Common myeloid progenitor, CD34-positive (primary cell): ENCODE results near the gene KRTAP4-4.
"Not testable (repeated sequence)": the region's sequence is repeated elsewhere in the genome, so short reads cannot be mapped to it uniquely, and the experiment has no call there.

Experiments
- CTCF ChIA-PET: fragments of 350-600 bp; sonication (Branson Sonifier 250); formaldehyde crosslinking; loops from one replicate; lab custom pipeline; 2021; ENCODE audit warnings: antibody characterized with exemption; lab: Charles Lee
- POLR2A ChIA-PET: fragments of 350-600 bp; sonication (Branson Sonifier 250); formaldehyde crosslinking; loops from one replicate; lab custom pipeline; 2021; ENCODE audit warnings: antibody characterized with exemption; lab: Charles Lee
- DNase-seq, 3 donors: peaks; one replicate each; pipeline versions ENCODE4 v3.0.0 to v3.0.0-alpha.2; 2013
- H3K27ac ChIP-seq, 2 experiments: 1 replicate in 1 of 2; 2 replicates in 1 of 2; pipeline ENCODE4 v1.7.0; 2013; ENCODE audit warnings: inconsistent platforms in 2 of 2, low read length in 2 of 2, mild to moderate bottlenecking in 2 of 2, low read depth in 1 of 2, moderate library complexity in 1 of 2; ENCODE audit not compliant: severe bottlenecking in 2 of 2, insufficient read depth in 1 of 2, poor library complexity in 1 of 2
- H3K27me3 ChIP-seq, 5 experiments: replicated peaks in 2 of 5; 1 replicate in 3 of 5; 2 replicates in 2 of 5; pipeline versions ENCODE4 v1.6.1 to v1.7.0; 2013; ENCODE audit warnings: low read length in 4 of 5, mild to moderate bottlenecking in 2 of 5, moderate library complexity in 2 of 5, inconsistent platforms in 1 of 5; ENCODE audit not compliant: insufficient read depth in 5 of 5, control insufficient read depth in 4 of 5
- H3K36me3 ChIP-seq, 4 experiments: 1 replicate in 2 of 4; 2 replicates in 2 of 4; pipeline versions ENCODE4 v1.6.1 to v1.7.0; 2013; ENCODE audit warnings: low read length in 3 of 4, control low read depth in 1 of 4, mild to moderate bottlenecking in 1 of 4; ENCODE audit not compliant: control insufficient read depth in 4 of 4, insufficient read depth in 4 of 4
- H3K4me1 ChIP-seq, 4 experiments: 1 replicate in 3 of 4; 2 replicates in 1 of 4; pipeline versions ENCODE4 v1.6.1 to v1.7.1; 2013; ENCODE audit warnings: low read length in 3 of 4, mild to moderate bottlenecking in 3 of 4, control low read depth in 1 of 4, inconsistent platforms in 1 of 4, moderate library complexity in 1 of 4; ENCODE audit not compliant: control insufficient read depth in 4 of 4, insufficient read depth in 4 of 4; ENCODE audit errors: control extremely low read depth in 1 of 4
- H3K4me3 ChIP-seq, 7 experiments: 1 replicate in 4 of 7; 2 replicates in 3 of 7; pipeline versions ENCODE4 v1.5.1 to v1.7.0; 2013; ENCODE audit warnings: mild to moderate bottlenecking in 7 of 7, low read length in 6 of 7, moderate library complexity in 6 of 7, inconsistent platforms in 2 of 7, low read depth in 2 of 7, control low read depth in 1 of 7; ENCODE audit not compliant: insufficient read depth in 4 of 7, control insufficient read depth in 1 of 7; ENCODE audit errors: extremely low read depth in 1 of 7
- H3K9me3 ChIP-seq, 5 experiments: 1 replicate in 4 of 5; 2 replicates in 1 of 5; pipeline versions ENCODE4 v1.6.1 to v1.7.1; 2013; ENCODE audit warnings: low read length in 4 of 5, mild to moderate bottlenecking in 2 of 5, inconsistent platforms in 1 of 5, low read depth in 1 of 5, moderate library complexity in 1 of 5; ENCODE audit not compliant: control insufficient read depth in 4 of 5, insufficient read depth in 2 of 5; ENCODE audit errors: control extremely low read depth in 1 of 5
- WGBS: methylation state at CpG from one replicate; pipeline ENCODE4 v1.1.5; 2013; ENCODE audit not compliant: insufficient coverage; 5-methylcytosine and 5-hydroxymethylcytosine counted together

The KRTAP4-4 gene

DNA sequence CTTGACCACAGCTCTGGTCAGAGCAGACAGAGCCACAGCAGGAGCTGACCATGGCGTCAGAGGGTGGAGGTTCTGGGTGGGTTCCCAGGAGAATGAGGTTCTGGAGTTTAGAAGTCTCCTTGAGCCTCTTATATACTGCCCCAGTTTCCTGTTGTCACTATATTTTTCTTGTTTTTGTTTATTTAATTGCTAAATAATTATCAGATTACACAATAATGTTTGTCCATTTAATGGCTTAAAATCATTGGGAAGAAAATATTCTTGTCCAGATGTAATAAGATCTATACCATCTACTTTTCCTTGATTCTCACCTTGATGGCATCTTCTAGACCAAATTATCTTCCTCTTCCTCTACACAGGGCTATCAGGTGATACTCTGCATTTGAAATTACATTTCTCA is 7.6 kb upstream of the KRTAP4-4 start, which contains the start of gene KRTAP4-3:
Gene KRTAP4-3, minus strand, starts transcription at position 101 of the 400 bp plus-strand sequence. Its CDS starts 49 bp downstream, at position 52.
- Histone ChIP-seq H3K27ac (no peak within 1 kb of the TSS), H3K36me3 (no peaks in the 10 kb centered on the region), H3K27me3 (no peaks in the 10 kb centered on the region), H3K9me3 (peaks cover 0 to 1% (median 0%) of the 10 kb centered on the region in 5 experiments), H3K4me1 (no peaks in the 10 kb centered on the region), H3K4me3 (no peak within 1 kb of the TSS)
- DNase-seq = no peak
- no CpG with 5 or more reads among the region's 1 CpG for WGBS
- POLR2A ChIA-PET = no interaction called here
- CTCF ChIA-PET = no interaction called here

DNA sequence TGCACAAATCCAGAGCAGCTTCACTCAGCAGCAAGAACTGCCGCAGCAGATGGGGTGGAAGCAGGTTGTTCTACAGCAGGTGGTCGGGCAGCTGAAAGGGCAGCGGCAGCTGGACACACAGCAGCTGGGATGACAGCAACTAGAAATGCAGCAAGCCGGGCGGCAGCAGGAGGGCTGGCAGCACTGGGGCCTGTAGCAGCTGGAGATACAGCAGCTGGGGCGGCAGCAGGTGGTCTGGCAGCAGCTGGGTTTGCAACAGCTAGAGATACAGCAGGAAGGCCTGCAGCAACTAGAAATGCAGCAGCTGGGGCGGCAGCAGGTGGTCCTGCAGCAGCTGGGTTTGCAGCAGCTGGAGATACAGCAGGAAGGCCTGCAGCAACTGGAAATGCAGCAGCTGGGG is 7.0 kb upstream of the KRTAP4-4 start:
- Histone ChIP-seq H3K4me1 (no peaks in the 10 kb centered on the region), H3K9me3 (peaks cover 0 to 1% (median 0%) of the 10 kb centered on the region in 5 experiments), H3K27ac (no peak overlapping the region), H3K27me3 (no peaks in the 10 kb centered on the region), H3K4me3 (no peak overlapping the region), H3K36me3 (no peaks in the 10 kb centered on the region)
- CTCF ChIA-PET = no interaction called here
- POLR2A ChIA-PET = no interaction called here
- 96% methylated on average over 7 of the region's 7 CpGs for WGBS
- DNase-seq = no peak

DNA sequence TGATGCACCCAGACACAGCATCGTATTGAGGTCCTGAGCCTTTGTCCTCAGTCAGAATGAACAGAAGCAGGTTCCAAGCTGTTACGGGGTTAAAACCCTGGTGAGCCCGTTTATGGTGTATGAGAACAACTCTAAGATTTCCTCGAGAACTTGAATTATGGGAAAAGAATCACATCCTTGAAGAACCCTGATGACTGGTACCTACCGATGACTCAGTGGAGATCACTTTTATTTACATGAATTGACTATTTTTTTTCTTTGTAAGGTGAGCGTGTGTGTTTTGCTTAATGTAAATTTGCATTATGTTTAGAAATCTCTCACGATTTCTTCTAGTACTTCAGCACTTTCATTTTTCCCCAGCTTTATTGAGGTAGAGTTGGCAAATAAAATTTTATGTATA is 3.3 kb upstream of the KRTAP4-4 start:
- ChIA-PET CTCF (no interaction called here), POLR2A (no interaction called here)
- H3K36me3 ChIP-seq = no peaks in the 10 kb centered on the region
- H3K27ac ChIP-seq = no peak overlapping the region
- DNase-seq = no peak
- no peaks in the 10 kb centered on the region for H3K27me3 ChIP-seq
- no peak overlapping the region for H3K4me3 ChIP-seq
- peaks cover 0 to 1% (median 0%) of the 10 kb centered on the region in 5 experiments for H3K9me3 ChIP-seq
- 94% methylated on average over 3 of the region's 7 CpGs for WGBS
- no peaks in the 10 kb centered on the region for H3K4me1 ChIP-seq

DNA sequence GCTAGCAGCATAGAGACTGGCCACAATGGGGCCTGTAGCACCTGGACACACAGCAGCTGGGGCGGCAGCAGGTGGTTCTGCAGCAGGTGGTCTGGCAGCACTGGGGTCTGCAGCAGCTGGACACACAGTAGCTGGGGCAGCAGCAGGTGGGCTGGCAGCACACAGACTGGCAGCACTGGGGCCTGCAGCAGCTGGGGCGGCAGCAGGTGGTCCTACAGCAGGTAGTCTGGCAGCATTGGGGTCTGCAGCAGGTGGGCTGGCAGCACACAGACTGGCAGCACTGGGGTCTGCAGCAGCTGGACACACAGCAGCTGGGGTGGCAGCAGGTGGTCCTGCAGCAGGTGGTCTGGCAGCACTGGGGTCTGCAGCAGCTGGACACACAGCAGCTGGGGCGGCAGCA is 358 bp downstream of the KRTAP4-4 start:
- POLR2A ChIA-PET, H3K27ac ChIP-seq, H3K36me3 ChIP-seq, H3K27me3 ChIP-seq, DNase-seq, H3K4me1 ChIP-seq, H3K9me3 ChIP-seq, H3K4me3 ChIP-seq: not testable (repeated sequence)
- CTCF ChIA-PET = interaction anchor here (2.2 kb wide), 1 partner anchor 10 kb away, joined by 5 read pairs; no protein-coding TSS in a partner anchor
- WGBS = 96% methylated on average over 2 of the region's 3 CpGs

DNA sequence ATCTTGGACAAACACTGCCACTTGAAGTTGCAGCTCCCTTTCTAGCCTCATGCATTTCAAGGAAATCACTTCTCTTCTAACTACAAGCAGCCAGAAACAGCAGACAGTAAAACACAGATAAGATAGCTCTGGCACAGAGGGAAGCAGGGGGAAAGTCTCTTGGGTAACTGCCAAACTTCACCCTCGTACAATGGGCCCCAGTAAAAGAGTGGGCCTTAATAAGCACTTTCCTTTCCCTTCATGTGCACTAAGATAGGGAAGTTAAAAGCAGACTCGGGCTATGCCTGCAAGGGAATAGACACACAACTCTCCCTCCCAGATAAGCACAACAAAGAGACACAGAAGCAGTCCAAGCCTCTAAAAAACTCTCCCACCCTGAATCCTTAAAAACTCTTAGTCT is 6.7 kb downstream of the KRTAP4-4 start:
- WGBS = 20% methylated on average over 1 of the region's 2 CpGs
- Histone ChIP-seq H3K27me3 (peaks cover 0 to 3% (median 0%) of the 10 kb centered on the region in 5 experiments), H3K4me3 (no peak overlapping the region), H3K9me3 (peaks cover 0 to 3% (median 0%) of the 10 kb centered on the region in 5 experiments), H3K36me3 (no peaks in the 10 kb centered on the region), H3K27ac (no peak overlapping the region), H3K4me1 (peaks cover 0 to 8% (median 0%) of the 10 kb centered on the region in 4 experiments)
- ChIA-PET CTCF (no interaction called here), POLR2A (no interaction called here)
- DNase-seq = peak in 2 of 3 donors; percentile 30 to 47

DNA sequence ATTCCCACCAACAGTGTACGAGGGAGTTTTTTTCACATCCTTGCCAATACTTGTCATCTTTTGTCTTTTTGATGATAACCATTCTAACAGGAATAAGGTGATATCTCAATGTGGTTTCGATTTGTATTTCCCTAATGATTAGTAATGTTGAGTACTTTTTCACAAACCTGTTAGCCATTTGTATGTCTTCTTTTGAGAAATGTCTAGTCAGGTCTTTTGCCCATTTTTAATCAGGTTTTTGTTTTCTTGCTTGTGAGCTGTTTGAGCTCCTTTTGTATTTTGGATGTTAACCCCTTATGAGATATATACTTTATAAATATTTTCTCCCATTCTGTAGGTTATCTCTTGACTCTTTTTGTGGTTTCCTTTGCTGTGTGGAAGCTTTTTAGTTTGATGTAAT is 9.0 kb downstream of the KRTAP4-4 start:
- no peak overlapping the region for H3K4me3 ChIP-seq
- H3K9me3 ChIP-seq = peaks cover 0 to 3% (median 0%) of the 10 kb centered on the region in 5 experiments
- H3K27me3 ChIP-seq = peaks cover 0 to 3% (median 0%) of the 10 kb centered on the region in 5 experiments
- WGBS = 100% methylated on average over 1 of the region's 2 CpGs
- DNase-seq = no peak
- ChIA-PET POLR2A (no interaction called here), CTCF (no interaction called here)
- no peaks in the 10 kb centered on the region for H3K36me3 ChIP-seq
- peaks cover 0 to 8% (median 0%) of the 10 kb centered on the region in 4 experiments for H3K4me1 ChIP-seq
- H3K27ac ChIP-seq = no peak overlapping the region

DNA sequence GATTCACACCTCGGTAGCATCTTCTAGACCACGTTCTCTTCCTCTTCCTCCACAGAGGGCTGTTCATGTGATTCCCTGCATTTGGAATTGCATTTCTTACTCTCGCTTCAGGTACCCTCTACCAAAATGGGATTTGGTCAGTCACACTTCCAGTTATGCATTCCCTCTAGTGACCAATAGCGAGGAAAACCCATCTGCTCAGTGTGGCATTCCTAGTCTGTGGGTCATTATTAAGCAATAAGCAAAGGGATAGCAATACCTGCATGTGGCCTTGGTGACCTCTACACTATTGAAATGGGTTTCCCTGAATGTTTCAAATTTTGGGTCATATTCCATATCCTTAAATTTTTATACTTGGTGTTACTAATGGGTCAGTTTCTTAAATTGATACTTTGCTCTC is 10.5 kb downstream of the KRTAP4-4 start:
- peaks cover 0 to 3% (median 0%) of the 10 kb centered on the region in 5 experiments for H3K9me3 ChIP-seq
- CTCF ChIA-PET = interaction anchor here (0.6 kb wide), 1 partner anchor 9 kb away, joined by 3 read pairs; no protein-coding TSS in a partner anchor
- POLR2A ChIA-PET = no interaction called here
- no peak overlapping the region for H3K4me3 ChIP-seq
- peaks cover 0 to 8% (median 0%) of the 10 kb centered on the region in 4 experiments for H3K4me1 ChIP-seq
- no peak for DNase-seq
- no peaks in the 10 kb centered on the region for H3K36me3 ChIP-seq
- no peak overlapping the region for H3K27ac ChIP-seq
- peaks cover 0 to 3% (median 0%) of the 10 kb centered on the region in 5 experiments for H3K27me3 ChIP-seq
- 95% methylated on average over 4 of the region's 4 CpGs for WGBS
